Cardiac fibroblast (primary cell): ENCODE results near the gene DIAPH1.

Experiments
- DNase-seq, 2 donors: peaks; one replicate each; pipeline versions ENCODE4 v3.0.0 to v3.0.0-alpha.2; 2010; ENCODE audit warnings: low read depth in 2 of 2
- H3K4me3 ChIP-seq, 2 donors: replicated peaks in 1 of 2; 1 replicate in 1 of 2; 2 replicates in 1 of 2; pipeline ENCODE4 v1.5.1; 2011; ENCODE audit warnings: low read depth in 2 of 2, low read length in 2 of 2, mild to moderate bottlenecking in 2 of 2, moderate library complexity in 1 of 2
- CTCF ChIP-seq: IDR thresholded peaks from one replicate; pipeline ENCODE4 v1.5.1; 2011; ENCODE audit warnings: low read depth, mild to moderate bottlenecking, low read length, inconsistent platforms

DIAPH1 gene

DNA sequence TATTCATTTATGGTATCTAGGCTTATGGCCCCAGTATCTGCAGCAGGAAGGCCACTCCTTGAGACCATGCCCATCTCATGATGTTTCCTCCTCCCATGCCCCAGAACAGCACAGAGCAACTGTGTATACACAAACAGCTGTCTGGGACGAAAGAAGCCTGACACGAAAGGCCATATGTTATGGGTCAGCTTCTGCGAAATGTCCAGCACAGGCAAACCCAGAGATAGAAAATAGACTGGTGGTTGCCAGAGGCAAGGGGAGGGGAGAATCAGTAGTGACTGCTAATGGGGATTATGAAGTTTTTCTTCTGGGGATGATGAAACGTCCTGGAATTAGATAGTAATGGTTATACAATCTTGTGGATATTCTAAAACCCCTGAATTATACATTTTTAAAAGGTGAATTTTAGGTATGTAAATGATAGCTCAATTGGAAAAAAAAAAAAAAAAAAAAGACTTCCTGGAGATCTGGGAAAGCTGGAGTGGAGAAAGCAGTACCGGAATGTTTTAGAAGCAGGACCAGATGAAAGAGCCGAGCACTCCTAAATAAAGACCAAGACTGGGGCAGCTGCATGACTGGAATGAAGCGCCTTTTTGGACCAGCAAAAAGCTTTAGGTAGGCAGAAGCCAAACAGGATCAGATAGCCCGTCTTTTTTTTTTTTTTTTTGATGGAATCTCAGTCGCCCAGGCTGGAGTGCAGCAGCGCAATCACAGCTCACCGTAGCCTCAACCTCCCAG is 100.8 kb downstream of the DIAPH1 start:
- DNase-seq = peak in 1 of 2 donors; percentile 71
- H3K4me3 ChIP-seq = no peak overlapping the region
- TF ChIP-seq CTCF = no peak

DNA sequence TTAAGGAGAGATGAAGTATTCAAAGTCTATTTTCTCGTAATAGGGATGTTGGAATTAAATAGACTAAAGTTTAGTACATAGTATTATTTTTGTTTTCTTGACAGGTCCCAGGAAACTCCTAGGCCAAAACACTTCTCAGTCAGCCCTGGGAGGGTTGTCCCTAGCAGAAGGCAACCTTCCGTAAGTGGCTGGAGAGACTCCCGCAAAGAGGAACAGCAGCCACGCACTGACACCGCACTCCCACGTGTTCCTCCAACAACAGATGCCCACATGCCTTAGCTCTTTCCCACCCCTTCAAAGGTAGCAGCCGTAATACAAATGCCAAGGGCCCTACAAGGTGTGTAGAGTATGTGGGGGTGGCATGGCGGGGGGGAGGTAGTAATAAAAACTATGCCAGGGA is 101.5 kb downstream of the DIAPH1 start:
- TF ChIP-seq CTCF = no peak
- DNase-seq = no peak
- H3K4me3 ChIP-seq = no peak overlapping the region

GRCh38 chr5:141516672-141517025 is 102.2 kb downstream of the DIAPH1 start:
- no peak for DNase-seq
- no peak for TF ChIP-seq CTCF
- no peak overlapping the region for H3K4me3 ChIP-seq

GRCh38 chr5:141515946-141516671 is 102.7 kb downstream of the DIAPH1 start:
- TF ChIP-seq CTCF = no peak
- no peak overlapping the region for H3K4me3 ChIP-seq
- no peak for DNase-seq

DNA sequence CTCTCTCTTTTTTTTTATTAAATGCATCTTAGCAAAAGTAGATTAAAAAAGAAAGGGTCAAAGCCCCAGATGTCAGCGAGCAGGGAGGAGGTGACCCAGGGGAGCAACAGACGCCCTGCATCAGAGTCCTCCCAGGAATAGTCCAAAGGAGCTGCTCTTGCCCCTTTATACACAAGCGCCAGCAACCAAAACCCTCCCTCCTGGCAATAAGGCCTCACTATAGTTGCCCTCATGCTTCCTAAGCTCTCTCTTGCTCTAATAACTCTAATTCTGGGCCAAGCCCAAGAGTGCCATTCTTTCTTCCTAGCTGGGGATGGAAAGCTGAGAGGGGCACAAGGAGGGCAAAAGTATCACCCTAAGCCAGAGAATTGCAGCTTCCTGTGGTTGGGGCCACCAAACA is 103.7 kb downstream of the DIAPH1 start:
- no peak overlapping the region for H3K4me3 ChIP-seq
- no peak for DNase-seq
- no peak for TF ChIP-seq CTCF

- TF ChIP-seq CTCF = no peak
- peak; percentile 43 to 68 for DNase-seq
- peak overlapping the region; percentile 44 to 47 for H3K4me3 ChIP-seq
Observed at GRCh38 chr5:141514330-141515133, 104.3 kb downstream of the DIAPH1 start.
